Lower leg skin (tissue), 4 donors: ENCODE data around the gene SLC6A7. TPM values are rescaled to one million over a fixed set of nuclear protein-coding genes. Genes with fewer than 3 reads are reported as not detected.

Source experiments
- DNase-seq, 2 donors: peaks; one replicate each; pipeline ENCODE4 v3.0.0-alpha.2; 2019; ENCODE audit warnings: low spot score in 2 of 2
- H3K4me3 ChIP-seq: fragments of 200-600 bp; sonication (generic); 2 replicates; pipeline ENCODE4 v1.5.1; 2017; ENCODE audit warnings: mild to moderate bottlenecking, low read depth; ENCODE audit not compliant: poor library complexity, severe bottlenecking
- CTCF ChIP-seq, 3 donors: fragments of 450-650 bp; IDR thresholded peaks; one replicate each; pipeline ENCODE4 v1.5.1; 2016; ENCODE audit warnings: antibody characterized with exemption in 3 of 3, mild to moderate bottlenecking in 3 of 3, moderate library complexity in 2 of 3
- POLR2A ChIP-seq, 2 donors: fragments of 450-650 bp; IDR thresholded peaks; one replicate each; pipeline ENCODE4 v1.6.1; 2016 to 2017; ENCODE audit warnings: antibody characterized with exemption in 2 of 2, mild to moderate bottlenecking in 1 of 2, moderate library complexity in 1 of 2
- WGBS, 2 donors: methylation state at CpG; one replicate each; pipeline ENCODE4 v1.1.5; 2018; 5-methylcytosine and 5-hydroxymethylcytosine counted together
- intact Hi-C: fragments of 100-400 bp; cut with DNase I; formaldehyde crosslinking; loops from one replicate; pipeline ENCODE4 v1.15.0; 2023; ENCODE audit warnings: low total_unique reads
- total RNA-seq, 4 donors: library from RNA; depleted of rRNA; stranded (reverse); fragments of >200 nt; gene quantifications; one replicate each; pipeline ENCODE4 v1.1.0, GENCODE V29; 2016

The SLC6A7 gene
- total RNA-seq, 4 donors from 2014 or later = 0.88 TPM; not detected in 3

GRCh38 chr5:150211156-150212030 lies 21.5 kb downstream of the SLC6A7 start:
- no peak for DNase-seq
- TF ChIP-seq POLR2A (IDR thresholded peaks at IDR 0.05) (no peak), CTCF (IDR thresholded peaks at IDR 0.05) (no peak)
- WGBS, 2 donors = 82 to 86% methylated on average over 15 of the region's 15 CpGs
- intact Hi-C loops = no loop called here
- no peak overlapping the region for H3K4me3 ChIP-seq

DNA sequence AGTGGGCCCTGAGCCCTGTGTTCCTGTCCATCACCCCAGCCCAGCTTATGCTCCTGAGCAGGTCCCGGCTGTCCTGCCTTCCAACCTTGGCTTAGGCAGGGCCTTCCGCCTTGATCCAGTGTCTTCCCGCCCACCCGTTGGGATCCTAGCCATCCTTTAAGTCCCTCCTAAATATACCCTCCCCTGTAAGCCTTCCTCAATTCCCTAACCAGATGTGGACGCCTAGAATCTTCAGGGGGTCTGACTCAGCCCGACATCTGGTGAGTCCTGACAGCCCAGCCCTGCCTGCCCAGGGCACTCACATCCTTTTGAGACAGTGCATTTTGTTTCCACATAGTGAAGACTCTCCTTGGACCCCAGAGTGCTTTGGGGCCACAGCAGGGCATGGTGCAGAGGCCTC lies 23.7 kb downstream of the SLC6A7 start:
- no peak for DNase-seq
- WGBS, 2 donors = 65 to 78% methylated on average over 6 of the region's 6 CpGs
- no peak overlapping the region for H3K4me3 ChIP-seq
- TF ChIP-seq CTCF (IDR thresholded peaks at IDR 0.05) (no peak), POLR2A (IDR thresholded peaks at IDR 0.05) (no peak)
- intact Hi-C loops = no loop called here

DNA sequence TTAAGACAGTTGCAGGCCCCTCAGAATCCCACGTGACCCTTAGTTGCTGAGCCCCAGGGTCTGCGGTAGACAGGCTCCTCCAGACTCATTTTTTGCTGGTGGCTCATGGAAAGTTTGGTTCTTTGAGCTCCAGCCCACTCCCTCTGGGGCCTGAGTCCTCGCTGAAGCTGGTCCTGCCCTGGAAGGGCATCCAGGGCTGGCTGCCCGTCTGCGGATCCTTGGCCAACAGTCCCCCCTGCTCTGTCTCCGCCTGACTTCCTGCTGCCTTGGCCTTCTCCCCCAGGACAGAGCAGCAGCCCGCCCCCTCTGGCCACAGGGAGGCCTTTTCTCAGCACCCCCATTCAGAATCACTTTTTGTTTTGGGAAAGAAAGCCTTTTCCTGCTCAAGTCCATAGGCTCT lies 24.4 kb downstream of the SLC6A7 start:
- intact Hi-C loops = no loop called here
- TF ChIP-seq CTCF (IDR thresholded peaks at IDR 0.05) = no peak
- TF ChIP-seq POLR2A (IDR thresholded peaks at IDR 0.05) = no peak
- 64 to 67% methylated on average over 5 to 7 of the region's 7 CpGs for WGBS, 2 donors
- no peak for DNase-seq
- H3K4me3 ChIP-seq = no peak overlapping the region

DNA sequence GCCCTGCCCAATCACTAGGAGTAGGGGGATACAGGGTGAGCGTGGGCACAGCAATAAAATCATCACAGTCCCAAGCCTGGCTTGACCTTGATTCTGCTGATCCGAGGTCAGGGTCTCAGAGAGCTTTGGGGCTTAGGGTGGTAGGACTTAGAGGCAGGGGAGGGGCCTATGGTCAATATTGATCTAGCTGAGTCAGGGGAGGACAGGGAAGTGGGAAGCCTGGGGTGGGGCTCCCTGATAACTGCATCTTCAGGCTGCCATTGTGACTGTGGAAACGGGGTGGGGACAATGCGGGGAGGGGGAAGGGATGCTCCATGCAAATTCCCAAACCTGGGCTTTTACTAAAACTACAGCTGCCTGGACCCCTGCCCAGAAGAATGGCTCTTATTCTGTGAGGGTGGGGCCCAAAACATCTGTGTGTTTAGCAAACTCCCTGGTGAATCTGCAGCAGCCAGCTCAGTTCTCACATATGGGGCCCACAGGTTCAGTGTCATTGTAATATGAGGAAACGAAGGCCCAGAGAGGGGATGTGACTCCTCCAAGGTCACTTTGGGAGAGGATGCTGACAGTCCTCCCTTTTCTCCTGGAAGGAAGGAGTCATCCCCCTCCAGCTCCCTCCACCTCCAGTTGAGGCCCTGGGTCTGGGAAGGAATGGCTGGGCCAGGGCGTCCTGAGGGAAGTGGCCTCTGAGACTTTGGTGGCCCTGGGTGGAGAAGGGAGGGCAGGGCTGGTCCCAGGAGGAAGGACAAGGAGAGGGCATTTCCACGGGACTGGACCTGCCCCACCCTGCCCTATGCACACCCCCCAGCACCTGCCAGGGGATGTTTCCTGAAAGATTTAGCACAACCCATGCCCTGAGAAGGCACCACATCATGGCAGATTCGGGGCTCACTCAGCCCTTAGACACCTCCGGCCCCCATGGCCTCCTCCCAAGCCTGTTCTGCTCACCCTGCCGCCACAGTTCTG lies 26.4 kb downstream of the SLC6A7 start:
- DNase-seq = no peak
- no peak overlapping the region for H3K4me3 ChIP-seq
- intact Hi-C loops = no loop called here
- 61 to 79% methylated on average over 10 of the region's 10 CpGs for WGBS, 2 donors
- TF ChIP-seq POLR2A (IDR thresholded peaks at IDR 0.05) (no peak), CTCF (IDR thresholded peaks at IDR 0.05) (no peak)

DNA sequence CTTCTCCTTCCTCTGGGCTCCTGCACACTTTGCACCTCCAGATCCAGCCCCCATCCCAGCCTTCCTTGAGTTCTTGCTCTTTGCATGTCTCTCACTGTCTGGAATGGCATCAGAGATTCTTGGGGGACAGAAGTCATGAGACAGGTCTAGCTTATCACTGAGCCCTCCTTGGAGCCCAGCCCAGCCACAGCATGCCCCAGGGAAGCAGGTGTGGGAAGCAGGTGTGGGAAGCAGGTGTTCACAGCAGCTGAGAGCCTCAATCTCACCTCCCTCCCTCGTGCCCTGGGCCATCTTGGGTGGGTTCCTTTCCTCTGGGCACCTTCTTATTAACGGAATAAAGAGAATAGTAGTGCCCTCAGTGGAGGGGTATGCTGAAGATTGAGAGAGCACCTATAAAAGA lies 27.2 kb downstream of the SLC6A7 start:
- WGBS, 2 donors = 43 to 45% methylated on average over 2 of the region's 2 CpGs
- DNase-seq = no peak
- TF ChIP-seq CTCF (IDR thresholded peaks at IDR 0.05) (no peak), POLR2A (IDR thresholded peaks at IDR 0.05) (no peak)
- intact Hi-C loops = no loop called here
- no peak overlapping the region for H3K4me3 ChIP-seq
